HEK293T (cell line): ENCODE results near the gene MRPL42.

Source experiments
- BHLHE40 ChIP-seq: fragments of 450-650 bp; IDR thresholded peaks from 2 replicates; pipeline ENCODE4 v1.6.1; 2016; ENCODE audit warnings: mild to moderate bottlenecking, moderate library complexity, borderline replicate concordance
- CTBP1 ChIP-seq: fragments of 450-650 bp; IDR thresholded peaks from 2 replicates; pipeline ENCODE4 v1.6.1; 2016; ENCODE audit warnings: borderline replicate concordance
- ELF4 ChIP-seq: fragments of 450-650 bp; IDR thresholded peaks from 2 replicates; pipeline ENCODE4 v1.6.1; 2017; ENCODE audit warnings: antibody characterized with exemption
- FOXA1 ChIP-seq: fragments of 450-650 bp; IDR thresholded peaks from 2 replicates; pipeline ENCODE4 v1.6.1; 2016; ENCODE audit warnings: mild to moderate bottlenecking
- FOXK2 ChIP-seq: fragments of 450-650 bp; IDR thresholded peaks from 2 replicates; pipeline ENCODE4 v1.6.1; 2016; ENCODE audit warnings: mild to moderate bottlenecking
- FOXM1 ChIP-seq: fragments of 450-650 bp; IDR thresholded peaks from 2 replicates; pipeline ENCODE4 v1.6.1; 2017; ENCODE audit warnings: mild to moderate bottlenecking, borderline replicate concordance
- HDGF ChIP-seq: fragments of 450-650 bp; IDR thresholded peaks from 2 replicates; pipeline ENCODE4 v1.6.1; 2017; ENCODE audit warnings: antibody characterized with exemption, borderline replicate concordance
- L3MBTL2 ChIP-seq: fragments of 450-650 bp; conservative IDR thresholded peaks from 2 replicates; pipeline ENCODE4 v1.6.1; 2016; ENCODE audit warnings: mild to moderate bottlenecking
- LEF1 ChIP-seq: fragments of 450-650 bp; IDR thresholded peaks from 2 replicates; pipeline ENCODE4 v1.6.1; 2017; ENCODE audit warnings: mild to moderate bottlenecking, borderline replicate concordance
- SP1 ChIP-seq: fragments of 450-650 bp; IDR thresholded peaks from 2 replicates; pipeline ENCODE4 v1.6.1; 2017
- SUZ12 ChIP-seq: fragments of 450-650 bp; IDR thresholded peaks from 2 replicates; pipeline ENCODE4 v1.6.1; 2016; ENCODE audit warnings: mild to moderate bottlenecking
- TARDBP ChIP-seq: fragments of 450-650 bp; IDR thresholded peaks from 2 replicates; pipeline ENCODE4 v1.6.1; 2016
- ZNF384 ChIP-seq: fragments of 450-650 bp; IDR thresholded peaks from 2 replicates; pipeline ENCODE4 v1.6.1; 2016
- TF ChIP-seq, protein P1 (sequence below): fragments of 450-650 bp; IDR thresholded peaks from 2 replicates; pipeline ENCODE4 v1.6.1; 2016

DNA sequence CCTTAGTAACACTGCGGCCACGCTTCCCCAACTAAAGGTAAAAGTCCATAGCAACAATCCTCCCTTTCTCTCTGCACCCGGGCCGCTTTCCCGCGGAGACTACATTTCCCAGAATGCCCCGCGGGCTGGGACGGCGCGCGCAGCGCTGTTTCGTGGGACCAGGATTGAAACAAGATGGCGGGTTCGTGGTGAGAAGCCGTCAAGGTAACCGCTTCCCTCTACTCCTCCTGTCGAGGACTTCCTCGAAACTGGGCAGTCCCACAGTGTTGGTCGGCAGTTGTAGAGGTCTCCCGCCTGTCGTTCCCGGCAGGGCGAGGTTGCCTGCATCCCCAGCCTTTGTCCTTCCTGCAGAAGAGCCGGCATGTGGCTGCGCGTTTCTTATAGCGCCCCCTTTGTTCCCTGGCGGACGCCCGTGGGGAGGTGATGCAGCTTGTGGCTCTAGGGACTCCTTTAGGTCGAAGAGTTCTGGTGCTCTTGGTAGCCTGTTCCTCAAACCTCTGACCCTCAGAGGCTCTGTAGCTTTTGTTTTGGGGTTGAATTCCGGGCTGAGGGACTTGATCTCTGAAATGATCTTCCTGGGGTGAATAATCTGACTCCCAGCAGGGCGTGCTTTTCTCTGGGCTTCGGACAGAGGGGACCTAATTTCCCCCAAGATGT, at the start of gene MRPL42:
- TF ChIP-seq ZNF384 (no peak), SUZ12 (no peak), TARDBP (no peak), FOXK2 (no peak), L3MBTL2 (peak; percentile 88), FOXM1 (no peak), SP1 (no peak), BHLHE40 (no peak), ELF4 (peak; percentile 53), CTBP1 (no peak), FOXA1 (no peak), LEF1 (no peak), HDGF (no peak)
- TF ChIP-seq, protein P1, sequence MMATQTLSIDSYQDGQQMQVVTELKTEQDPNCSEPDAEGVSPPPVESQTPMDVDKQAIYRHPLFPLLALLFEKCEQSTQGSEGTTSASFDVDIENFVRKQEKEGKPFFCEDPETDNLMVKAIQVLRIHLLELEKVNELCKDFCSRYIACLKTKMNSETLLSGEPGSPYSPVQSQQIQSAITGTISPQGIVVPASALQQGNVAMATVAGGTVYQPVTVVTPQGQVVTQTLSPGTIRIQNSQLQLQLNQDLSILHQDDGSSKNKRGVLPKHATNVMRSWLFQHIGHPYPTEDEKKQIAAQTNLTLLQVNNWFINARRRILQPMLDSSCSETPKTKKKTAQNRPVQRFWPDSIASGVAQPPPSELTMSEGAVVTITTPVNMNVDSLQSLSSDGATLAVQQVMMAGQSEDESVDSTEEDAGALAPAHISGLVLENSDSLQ, result no peak
